Measurements from ENCODE around the gene CYTH2. TPM values are rescaled to one million over a fixed set of nuclear protein-coding genes. Genes with fewer than 3 reads are reported as not detected.

CYTH2 gene
- total and polyA plus RNA-seq, 9 of the 15 experiments (the other 6 are each of a cell fraction or from before 2014, with no cell fraction given), result 1.8 to 45.2 (median 23.8) TPM

GRCh38 chr19:48511800-48512503, 42.8 kb downstream of the CYTH2 start, which contains the start of gene LMTK3 (continued):
- TF ChIP-seq PBX2 (CRISPR knock-in tag; IDR thresholded peaks at IDR 0.05; ENCODE audit: low read depth), result 0 out of 2 replicates have a peak, but pooled peaks have one; percentile 32
- peak; percentile 33; the same call in 1 of the 2 replicates for TF ChIP-seq PBX2 (tag; conservative IDR thresholded peaks at IDR 0.05; ENCODE audit: low read depth)
- peak; percentile 92 for TF ChIP-seq RFX1 (IDR thresholded peaks at IDR 0.05)
- TF ChIP-seq HMGXB4 (CRISPR knock-in tag; IDR thresholded peaks at IDR 0.05), result no peak
- TF ChIP-seq ZNF239 (CRISPR knock-in tag; IDR thresholded peaks at IDR 0.05), result no peak
- no peak for TF ChIP-seq CEBPZ (IDR thresholded peaks at IDR 0.05; ENCODE audit: borderline replicate concordance, low read depth, low read length)
- TF ChIP-seq ILK (tag; IDR thresholded peaks at IDR 0.05; ENCODE audit: borderline replicate concordance, low read depth), result no peak
- TF ChIP-seq MYBL2 (IDR thresholded peaks at IDR 0.05; ENCODE audit: low read depth), result no peak
- TF ChIP-seq MYBL2 (CRISPR knock-in tag; IDR thresholded peaks at IDR 0.05; ENCODE audit: borderline replicate concordance), result 0 out of 2 replicates have a peak, but pooled peaks have one; percentile 51
- TF ChIP-seq NCOA2 (IDR thresholded peaks at IDR 0.05; ENCODE audit: partially characterized antibody in 2 of 2), result no peak
- peak; percentile 22; the same call in 1 of the 2 replicates for TF ChIP-seq GABPB1 (CRISPR knock-in tag; IDR thresholded peaks at IDR 0.05)
- TF ChIP-seq, protein P1, sequence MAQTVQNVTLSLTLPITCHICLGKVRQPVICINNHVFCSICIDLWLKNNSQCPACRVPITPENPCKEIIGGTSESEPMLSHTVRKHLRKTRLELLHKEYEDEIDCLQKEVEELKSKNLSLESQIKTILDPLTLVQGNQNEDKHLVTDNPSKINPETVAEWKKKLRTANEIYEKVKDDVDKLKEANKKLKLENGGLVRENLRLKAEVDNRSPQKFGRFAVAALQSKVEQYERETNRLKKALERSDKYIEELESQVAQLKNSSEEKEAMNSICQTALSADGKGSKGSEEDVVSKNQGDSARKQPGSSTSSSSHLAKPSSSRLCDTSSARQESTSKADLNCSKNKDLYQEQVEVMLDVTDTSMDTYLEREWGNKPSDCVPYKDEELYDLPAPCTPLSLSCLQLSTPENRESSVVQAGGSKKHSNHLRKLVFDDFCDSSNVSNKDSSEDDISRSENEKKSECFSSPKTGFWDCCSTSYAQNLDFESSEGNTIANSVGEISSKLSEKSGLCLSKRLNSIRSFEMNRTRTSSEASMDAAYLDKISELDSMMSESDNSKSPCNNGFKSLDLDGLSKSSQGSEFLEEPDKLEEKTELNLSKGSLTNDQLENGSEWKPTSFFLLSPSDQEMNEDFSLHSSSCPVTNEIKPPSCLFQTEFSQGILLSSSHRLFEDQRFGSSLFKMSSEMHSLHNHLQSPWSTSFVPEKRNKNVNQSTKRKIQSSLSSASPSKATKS (CRISPR knock-in tag; IDR thresholded peaks at IDR 0.05), result no peak
- peak; percentile 95 for TF ChIP-seq ZNF740 (CRISPR knock-in tag; IDR thresholded peaks at IDR 0.05)
- peak in 1 of 2 experiments; percentile 82; a peak in 1 of 4 replicates for TF ChIP-seq ZNF740 (tag; IDR thresholded peaks at IDR 0.05)
- no peak for TF ChIP-seq MAFF (IDR thresholded peaks at IDR 0.05; ENCODE audit: low read length)

Measured in K562 (cell line).